Astrocyte of the hippocampus (primary cell): ENCODE measurements around the gene C19orf38.

Experiments used
- DNase-seq: peaks from one replicate; pipeline ENCODE4 v3.0.0; 2011; ENCODE audit warnings: low read depth, low spot score

The C19orf38 gene

GRCh38 chr19:10911579-10912363 lies 63.6 kb downstream of the C19orf38 start:
- no peak for DNase-seq

GRCh38 chr19:10912619-10913018 lies 64.4 kb downstream of the C19orf38 start:
- no peak for DNase-seq

GRCh38 chr19:10913716-10914340 lies 65.6 kb downstream of the C19orf38 start:
- no peak for DNase-seq

GRCh38 chr19:10915130-10916091 lies 67.2 kb downstream of the C19orf38 start:
- DNase-seq, result peak; percentile 56

- no peak for DNase-seq
Observed at GRCh38 chr19:10916602-10917001, 68.4 kb downstream of the C19orf38 start.

- DNase-seq, result no peak
Observed at GRCh38 chr19:10918359-10918758, 70.1 kb downstream of the C19orf38 start.
